Urinary bladder (tissue), 4 donors: ENCODE results near the gene RBM15B. TPM values are rescaled to one million over a fixed set of nuclear protein-coding genes. Genes with fewer than 3 reads are reported as not detected.

Source experiments
- DNase-seq: peaks from one replicate; pipeline ENCODE4 v3.0.0-alpha.2; 2015; ENCODE audit errors: extremely low spot score
- H3K27ac ChIP-seq: one replicate; pipeline ENCODE4 v1.5.1; 2013; ENCODE audit warnings: low read depth, mild to moderate bottlenecking, moderate library complexity
- H3K36me3 ChIP-seq: one replicate; pipeline ENCODE4 v1.6.1; 2013; ENCODE audit warnings: mild to moderate bottlenecking, moderate library complexity; ENCODE audit not compliant: insufficient read depth
- H3K4me1 ChIP-seq: one replicate; pipeline ENCODE4 v1.6.1; 2013; ENCODE audit warnings: mild to moderate bottlenecking, moderate library complexity; ENCODE audit not compliant: insufficient read depth
- H3K4me3 ChIP-seq: one replicate; pipeline ENCODE4 v1.5.1; 2013; ENCODE audit warnings: low read depth, low read length
- WGBS: extraction: QIAGEN DNeasy Blood & Tissue Kit; methylation state at CpG from one replicate; pipeline ENCODE4 v1.1.7; 2013; 5-methylcytosine and 5-hydroxymethylcytosine counted together
- polyA plus RNA-seq: library from polyadenylated mRNA; stranded (reverse); fragments of 200-250 nt; gene quantifications from one replicate; pipeline ENCODE4 v1.2.3, GENCODE V29; 2013
- total RNA-seq: library from RNA; depleted of rRNA; stranded (reverse); fragments of >200 nt; gene quantifications from one replicate; pipeline ENCODE4 v1.2.3, GENCODE V29; 2014
- donor health status: healthy with polysubstance abuse.
- donor health status: healthy.

The RBM15B gene
- total and polyA plus RNA-seq, 2 donors: 17.1 to 24.4 TPM

GRCh38 chr3:51408813-51409212 is 17.7 kb downstream of the RBM15B start:
- H3K4me3 ChIP-seq: no peak overlapping the region
- no peak for DNase-seq
- H3K27ac ChIP-seq: no peak overlapping the region
- no peaks in the 10 kb centered on the region for H3K4me1 ChIP-seq
- WGBS: 84% methylated on average over 2 of the region's 2 CpGs
- peaks cover 3% of the 10 kb centered on the region for H3K36me3 ChIP-seq

- WGBS: 94% methylated on average over 3 of the region's 3 CpGs
- DNase-seq: no peak
- Histone ChIP-seq H3K4me1 (no peaks in the 10 kb centered on the region), H3K36me3 (no peaks in the 10 kb centered on the region), H3K4me3 (no peak overlapping the region), H3K27ac (no peak overlapping the region)
Observed at GRCh38 chr3:51422211-51422610, 31.1 kb downstream of the RBM15B start.

GRCh38 chr3:51426921-51427320 is 35.8 kb downstream of the RBM15B start:
- Histone ChIP-seq H3K4me1 (no peaks in the 10 kb centered on the region), H3K36me3 (peaks cover 2% of the 10 kb centered on the region), H3K27ac (no peak overlapping the region), H3K4me3 (no peak overlapping the region)
- DNase-seq: no peak
- WGBS: 51% methylated on average over 4 of the region's 4 CpGs

- Histone ChIP-seq H3K4me1 (no peaks in the 10 kb centered on the region), H3K27ac (no peak overlapping the region), H3K36me3 (peaks cover 3% of the 10 kb centered on the region), H3K4me3 (no peak overlapping the region)
- DNase-seq: no peak
- WGBS: 96% methylated on average over 3 of the region's 3 CpGs
Observed at GRCh38 chr3:51429138-51429537, 38.1 kb downstream of the RBM15B start.

- Histone ChIP-seq H3K27ac (no peak overlapping the region), H3K36me3 (peaks cover 5% of the 10 kb centered on the region), H3K4me1 (no peaks in the 10 kb centered on the region), H3K4me3 (no peak overlapping the region)
- no peak for DNase-seq
- 96% methylated on average over 5 of the region's 5 CpGs for WGBS
Observed at GRCh38 chr3:51434110-51434509, 43.0 kb downstream of the RBM15B start.

- Histone ChIP-seq H3K27ac (no peak overlapping the region), H3K36me3 (peaks cover 3% of the 10 kb centered on the region), H3K4me1 (no peaks in the 10 kb centered on the region), H3K4me3 (no peak overlapping the region)
- no peak for DNase-seq
Observed at GRCh38 chr3:51434746-51435327, 43.8 kb downstream of the RBM15B start.

- DNase-seq: no peak
- 93% methylated on average over 8 of the region's 8 CpGs for WGBS
- peaks cover 7% of the 10 kb centered on the region for H3K36me3 ChIP-seq
- H3K4me1 ChIP-seq: no peaks in the 10 kb centered on the region
- no peak overlapping the region for H3K27ac ChIP-seq
- H3K4me3 ChIP-seq: no peak overlapping the region
Observed at GRCh38 chr3:51436998-51437639, 46.0 kb downstream of the RBM15B start.

- Histone ChIP-seq H3K4me1 (no peaks in the 10 kb centered on the region), H3K4me3 (no peak overlapping the region), H3K36me3 (peaks cover 3% of the 10 kb centered on the region), H3K27ac (no peak overlapping the region)
- WGBS: 95% methylated on average over 8 of the region's 8 CpGs
- no peak for DNase-seq
Observed at GRCh38 chr3:51441282-51442030, 50.4 kb downstream of the RBM15B start.

- DNase-seq: no peak
- H3K4me3 ChIP-seq: no peak overlapping the region
- H3K27ac ChIP-seq: no peak overlapping the region
- H3K36me3 ChIP-seq: no peaks in the 10 kb centered on the region
- 87% methylated on average over 4 of the region's 4 CpGs for WGBS
- no peaks in the 10 kb centered on the region for H3K4me1 ChIP-seq
Observed at GRCh38 chr3:51445544-51446280, 54.6 kb downstream of the RBM15B start.

Other genes starting within 250 kb of the RBM15B start
- gene MANF, start 6.0 kb upstream of the RBM15B start, total RNA-seq: 34.7 TPM
- 44.2 TPM for gene MANF, start 6.0 kb upstream of the RBM15B start, polyA plus RNA-seq
- gene DCAF1, start 108.7 kb downstream of the RBM15B start, total RNA-seq: 13.4 TPM
- gene DCAF1, start 108.7 kb downstream of the RBM15B start, polyA plus RNA-seq: 14.6 TPM
- gene RAD54L2, start 147.4 kb downstream of the RBM15B start, total RNA-seq: 24.9 TPM
- 5.5 TPM for gene RAD54L2, start 147.4 kb downstream of the RBM15B start, polyA plus RNA-seq